LNCAP (cell line): ENCODE measurements around the gene CNOT6.

Experiments used
- TF ChIP-seq, protein P1 (sequence below): fragments of 450-650 bp; IDR thresholded peaks from 2 replicates; pipeline ENCODE4 v1.5.1; 2017; ENCODE audit warnings: mild to moderate bottlenecking

CNOT6 gene

DNA sequence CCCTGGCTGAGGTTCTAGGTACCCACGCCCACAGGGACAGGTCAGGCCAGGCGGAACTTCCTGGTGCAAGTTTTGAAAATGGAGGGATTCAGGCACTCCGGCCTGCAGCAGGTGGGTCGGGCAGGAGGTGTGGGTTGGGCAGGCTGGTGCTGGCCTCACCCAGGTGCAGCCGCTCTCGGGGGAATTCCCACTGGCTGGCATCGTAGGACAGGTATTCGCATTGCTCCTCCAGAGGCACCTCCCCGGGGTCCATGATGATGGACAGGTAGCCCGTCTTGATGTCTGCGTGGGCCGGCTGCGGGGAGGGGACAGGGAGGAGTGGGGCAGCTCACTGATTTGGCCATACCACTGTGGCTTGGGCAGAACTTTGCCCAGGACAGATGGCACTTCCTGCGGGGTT lies 125.8 kb downstream of the CNOT6 start:
- TF ChIP-seq, protein P1, sequence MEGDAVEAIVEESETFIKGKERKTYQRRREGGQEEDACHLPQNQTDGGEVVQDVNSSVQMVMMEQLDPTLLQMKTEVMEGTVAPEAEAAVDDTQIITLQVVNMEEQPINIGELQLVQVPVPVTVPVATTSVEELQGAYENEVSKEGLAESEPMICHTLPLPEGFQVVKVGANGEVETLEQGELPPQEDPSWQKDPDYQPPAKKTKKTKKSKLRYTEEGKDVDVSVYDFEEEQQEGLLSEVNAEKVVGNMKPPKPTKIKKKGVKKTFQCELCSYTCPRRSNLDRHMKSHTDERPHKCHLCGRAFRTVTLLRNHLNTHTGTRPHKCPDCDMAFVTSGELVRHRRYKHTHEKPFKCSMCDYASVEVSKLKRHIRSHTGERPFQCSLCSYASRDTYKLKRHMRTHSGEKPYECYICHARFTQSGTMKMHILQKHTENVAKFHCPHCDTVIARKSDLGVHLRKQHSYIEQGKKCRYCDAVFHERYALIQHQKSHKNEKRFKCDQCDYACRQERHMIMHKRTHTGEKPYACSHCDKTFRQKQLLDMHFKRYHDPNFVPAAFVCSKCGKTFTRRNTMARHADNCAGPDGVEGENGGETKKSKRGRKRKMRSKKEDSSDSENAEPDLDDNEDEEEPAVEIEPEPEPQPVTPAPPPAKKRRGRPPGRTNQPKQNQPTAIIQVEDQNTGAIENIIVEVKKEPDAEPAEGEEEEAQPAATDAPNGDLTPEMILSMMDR: no peak

DNA sequence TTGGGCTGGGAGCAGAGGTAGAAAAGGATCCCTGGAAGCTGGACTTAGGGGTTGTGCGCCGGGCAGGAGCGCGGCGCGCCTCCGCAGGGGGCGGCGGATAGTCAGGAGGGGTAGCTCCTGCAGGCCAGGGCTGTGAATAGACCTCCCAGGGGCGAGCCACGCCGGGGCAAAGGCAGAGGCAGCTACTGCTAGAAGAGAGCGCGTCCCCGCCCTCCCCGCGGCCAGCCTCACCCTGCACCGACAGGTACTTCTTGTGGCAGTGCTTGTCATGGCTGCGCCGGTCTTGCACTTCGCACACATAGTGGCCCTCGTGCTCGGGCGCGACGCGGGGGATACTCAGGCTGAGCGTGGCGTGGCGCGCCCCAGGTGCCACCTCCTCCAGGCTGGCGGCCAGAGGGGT lies 127.1 kb downstream of the CNOT6 start:
- TF ChIP-seq, protein P1: no peak

DNA sequence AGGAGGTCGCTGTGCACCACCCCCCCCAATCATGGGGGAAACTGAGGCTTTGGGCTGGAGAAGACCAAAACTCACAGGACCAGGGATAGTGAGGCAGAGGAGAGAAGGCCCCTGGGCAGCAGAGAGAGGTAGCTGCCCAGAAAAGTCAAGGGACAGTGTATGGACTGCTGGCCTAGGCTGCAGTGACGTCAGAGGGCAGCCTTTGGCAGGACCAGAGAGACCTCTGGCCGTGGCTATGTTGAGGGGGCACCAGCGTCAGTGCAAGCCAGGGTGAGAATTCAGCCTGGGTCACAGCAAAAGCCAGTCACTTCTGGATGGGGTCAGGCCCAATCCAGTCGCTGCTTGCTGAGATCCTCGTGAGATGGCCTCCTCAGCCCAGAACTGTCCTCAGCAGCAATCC lies 128.7 kb downstream of the CNOT6 start:
- TF ChIP-seq, protein P1: no peak

DNA sequence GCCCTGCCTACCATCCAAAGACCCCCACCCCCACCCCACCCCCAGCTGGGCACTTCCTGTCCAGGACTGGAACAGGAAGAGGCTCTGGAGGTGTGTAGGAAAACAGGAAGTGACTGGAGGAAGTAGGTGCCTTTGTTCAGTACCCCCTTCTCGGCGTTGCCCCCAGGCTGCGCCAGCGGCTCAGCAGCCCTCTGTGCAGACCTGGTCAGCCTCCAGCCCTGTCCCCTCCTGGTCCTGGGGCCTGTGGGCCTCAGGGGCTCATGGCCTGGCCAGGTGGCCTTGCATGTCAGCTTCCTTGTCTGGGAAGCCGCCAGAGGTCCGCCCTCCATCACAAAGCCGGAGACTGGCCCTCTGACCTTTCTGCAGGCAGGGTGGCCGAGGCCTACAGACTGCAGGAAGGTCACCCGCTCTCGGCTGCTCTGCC lies 129.2 kb downstream of the CNOT6 start:
- TF ChIP-seq, protein P1: no peak

DNA sequence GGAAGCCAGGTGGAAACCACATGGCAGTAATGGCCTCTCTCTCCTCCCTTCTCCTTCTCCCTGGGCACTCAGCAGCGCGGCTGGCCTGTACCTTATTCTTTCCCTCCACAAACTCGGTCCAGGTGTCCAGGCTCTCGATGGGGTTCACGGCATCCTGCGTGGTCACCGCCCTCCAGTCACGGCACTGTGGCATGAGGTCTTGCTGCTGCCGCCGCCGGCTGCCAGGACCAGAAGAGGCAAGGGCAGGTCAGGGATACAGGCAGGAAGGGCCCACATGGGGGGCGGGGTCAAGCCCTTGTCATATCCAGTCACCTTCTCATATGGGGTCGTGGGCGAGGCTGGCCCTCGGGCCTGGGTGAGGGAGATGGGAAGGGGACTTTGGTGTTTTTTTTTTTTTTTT lies 129.7 kb downstream of the CNOT6 start:
- TF ChIP-seq, protein P1: no peak

DNA sequence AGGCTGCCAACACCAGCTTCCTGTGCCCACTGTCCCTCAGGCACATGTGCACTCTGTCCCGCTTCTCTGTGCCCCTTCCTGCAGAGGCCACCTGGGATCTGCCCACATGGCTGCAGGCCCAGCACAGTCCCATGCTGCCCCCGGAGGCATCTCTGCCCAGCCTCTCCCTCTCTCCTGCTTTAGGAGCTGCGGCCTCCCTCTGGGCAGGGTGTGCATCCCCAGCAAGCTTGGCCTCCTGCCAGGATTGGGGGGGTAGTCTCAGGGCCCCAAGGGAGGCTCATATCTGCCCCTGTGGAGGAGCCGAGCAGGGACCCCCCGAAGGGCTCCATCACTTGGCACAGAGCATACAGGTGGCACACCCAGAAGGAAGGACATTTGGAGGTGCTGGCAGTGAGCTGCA lies 130.4 kb downstream of the CNOT6 start:
- TF ChIP-seq, protein P1: no peak

DNA sequence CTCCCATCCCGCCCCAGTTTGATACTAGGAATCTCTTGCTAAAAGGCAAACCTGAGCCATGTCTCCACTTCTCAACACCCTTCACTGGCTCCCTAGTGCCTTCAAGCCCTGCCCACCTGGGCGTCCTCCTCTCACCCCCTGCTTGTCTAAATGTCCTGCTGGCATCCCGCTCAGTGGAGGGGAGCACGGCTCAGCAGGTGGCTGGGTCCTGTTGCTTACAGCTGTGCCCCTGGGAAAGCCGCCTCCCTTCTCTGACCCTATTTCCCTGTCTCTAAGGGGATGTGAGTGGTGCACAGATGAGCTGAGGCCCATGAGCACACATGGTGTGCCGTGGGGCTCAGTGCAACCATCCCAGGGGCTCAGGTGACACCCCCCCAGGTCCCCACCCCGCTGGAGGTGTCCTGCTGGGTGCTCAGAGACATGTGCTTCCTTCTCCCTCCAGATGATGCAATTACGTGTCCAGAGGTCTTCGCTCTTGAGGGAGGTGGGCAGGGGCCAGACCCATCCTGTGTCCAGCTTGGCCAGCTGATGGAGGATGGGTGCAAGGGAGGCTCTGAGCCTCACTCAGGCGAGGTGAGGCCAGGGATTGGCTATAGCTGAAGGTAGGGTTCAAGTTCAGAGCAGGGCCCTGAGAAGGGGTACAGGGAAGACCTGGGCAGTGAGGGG lies 131.1 kb downstream of the CNOT6 start:
- TF ChIP-seq, protein P1: no peak
